Activated CD8-positive, alpha-beta T cell treated with anti-CD3 and anti-CD28 coated beads, Interleukin-2, amount 10 ng/mL, durations not matched to agents 7 days and 5 days (primary cell): ENCODE results near the gene CEP131. TPM values are rescaled to one million over a fixed set of nuclear protein-coding genes. Genes with fewer than 3 reads are reported as not detected.
"Not testable (repeated sequence)": the region's sequence is repeated elsewhere in the genome, so short reads cannot be mapped to it uniquely, and the experiment has no call there.

Experiments
- ATAC-seq: fragments of 150-1000 bp; cut with Tn5 transposase; one replicate; pipeline ENCODE4 v1.10.0; 2021; ENCODE audit warnings: moderate library complexity
- CTCF ChIA-PET: fragments of 350-600 bp; sonication (Branson Sonifier 250); formaldehyde crosslinking; loops from one replicate; lab custom pipeline; 2021; ENCODE audit warnings: antibody characterized with exemption; lab: Charles Lee
- POLR2A ChIA-PET: fragments of 350-600 bp; sonication (Branson Sonifier 250); formaldehyde crosslinking; loops from one replicate; lab custom pipeline; 2021; ENCODE audit warnings: antibody characterized with exemption; lab: Charles Lee
- DNase-seq: peaks from one replicate; pipeline ENCODE4 v3.0.0-alpha.2; 2020
- H3K27ac Mint-ChIP-seq: one replicate; pipeline ENCODE4 v1.8.0; 2021; ENCODE audit warnings: mild to moderate bottlenecking, mixed read lengths
- H3K27me3 Mint-ChIP-seq: one replicate; pipeline ENCODE4 v1.8.0; 2021; ENCODE audit warnings: low read depth, mixed read lengths
- H3K36me3 Mint-ChIP-seq: one replicate; pipeline ENCODE4 v1.8.0; 2021; ENCODE audit warnings: low read depth, mixed read lengths
- H3K4me1 Mint-ChIP-seq: one replicate; pipeline ENCODE4 v1.8.0; 2021; ENCODE audit warnings: low read depth, mixed read lengths
- H3K4me3 Mint-ChIP-seq: one replicate; pipeline ENCODE4 v1.8.0; 2021; ENCODE audit warnings: mild to moderate bottlenecking, mixed read lengths
- H3K9me3 Mint-ChIP-seq: one replicate; pipeline ENCODE4 v1.8.0; 2022; ENCODE audit warnings: mixed read lengths; ENCODE audit not compliant: insufficient read depth
- total RNA-seq, 2 experiments: library from RNA; stranded (reverse); gene quantifications; one replicate each; pipeline ENCODE4 v1.2.3, GENCODE V29; 2021

CEP131 gene
- total RNA-seq, 2 experiments from 2014 or later = 17.9 to 19.0 TPM

- ChIA-PET CTCF (interaction anchor here (1.1 kb wide), 1 partner anchor 10 kb away, joined by 3 read pairs; the partner anchor contains the start of genes NDUFAF8 and TEPSIN), POLR2A (no interaction called here)
- Mint-ChIP-seq H3K9me3 (no peaks in the 10 kb centered on the region), H3K4me1 (peaks cover 10% of the 10 kb centered on the region), H3K36me3 (peaks cover 24% of the 10 kb centered on the region), H3K27me3 (no peaks in the 10 kb centered on the region), H3K4me3 (no peak overlapping the region), H3K27ac (no peak overlapping the region)
- no peak for ATAC-seq
- no peak for DNase-seq
These were observed 6.3 kb upstream of the CEP131 start for GRCh38 chr17:81228834-81229665.

GRCh38 chr17:81228420-81228819, 5.7 kb upstream of the CEP131 start:
- no peak for DNase-seq
- H3K9me3 Mint-ChIP-seq = no peaks in the 10 kb centered on the region
- CTCF ChIA-PET = interaction anchor here (1.1 kb wide), 1 partner anchor 10 kb away, joined by 3 read pairs; the partner anchor contains the start of genes NDUFAF8 and TEPSIN
- ATAC-seq = no peak
- POLR2A ChIA-PET = no interaction called here
- no peak overlapping the region for H3K4me3 Mint-ChIP-seq
- peaks cover 27% of the 10 kb centered on the region for H3K36me3 Mint-ChIP-seq
- H3K4me1 Mint-ChIP-seq = peaks cover 16% of the 10 kb centered on the region
- no peak overlapping the region for H3K27ac Mint-ChIP-seq
- no peaks in the 10 kb centered on the region for H3K27me3 Mint-ChIP-seq

DNA sequence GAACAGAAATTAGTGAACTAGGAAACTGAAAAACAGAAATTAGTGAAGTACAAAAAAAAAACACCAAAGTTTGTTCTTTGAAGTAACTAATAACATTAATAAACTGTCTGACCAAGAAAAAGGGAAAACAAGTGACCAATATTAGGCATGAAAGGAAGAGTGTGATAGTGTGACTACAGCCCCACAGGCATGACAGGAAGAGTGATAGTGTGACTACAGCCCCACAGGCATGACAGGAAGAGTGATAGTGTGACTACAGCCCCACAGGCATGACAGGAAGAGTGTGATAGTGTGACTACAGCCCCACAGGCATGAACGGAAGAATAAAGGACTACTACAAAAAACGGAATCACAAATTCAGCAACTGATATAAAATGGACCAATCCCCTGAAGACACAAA, 4.9 kb upstream of the CEP131 start:
- ATAC-seq, CTCF ChIA-PET, H3K27me3 Mint-ChIP-seq, H3K4me3 Mint-ChIP-seq, POLR2A ChIA-PET, H3K9me3 Mint-ChIP-seq, DNase-seq: not testable (repeated sequence)
- Mint-ChIP-seq H3K27ac (peak overlapping the region; percentile 7), H3K4me1 (peaks cover 18% of the 10 kb centered on the region), H3K36me3 (peaks cover 27% of the 10 kb centered on the region)

DNA sequence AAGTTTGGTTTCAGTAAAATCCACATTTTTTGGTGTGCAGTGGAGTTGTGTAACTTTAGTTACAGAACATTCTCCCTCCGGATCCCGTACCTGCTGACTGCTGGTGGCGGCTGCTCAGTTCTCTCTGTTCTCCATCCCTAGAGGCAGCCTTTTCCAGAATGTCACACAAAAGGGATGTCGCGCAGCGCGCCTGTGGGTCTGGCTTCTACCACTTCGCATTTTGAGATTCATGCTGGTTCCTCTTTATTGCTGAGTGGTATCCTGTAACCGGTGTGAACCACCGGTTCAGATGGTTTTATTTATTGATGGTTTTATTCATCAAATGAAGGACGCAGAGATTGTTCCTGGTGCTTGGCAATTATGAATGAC, 981 bp upstream of the CEP131 start:
- H3K4me3 Mint-ChIP-seq = peak overlapping the region; percentile 72
- H3K36me3 Mint-ChIP-seq = peaks cover 15% of the 10 kb centered on the region
- ATAC-seq (no peak), DNase-seq (no peak)
- no peaks in the 10 kb centered on the region for H3K27me3 Mint-ChIP-seq
- POLR2A ChIA-PET = no interaction called here
- peak overlapping the region; percentile 67 for H3K27ac Mint-ChIP-seq
- H3K9me3 Mint-ChIP-seq = no peaks in the 10 kb centered on the region
- CTCF ChIA-PET = no interaction called here
- peaks cover 28% of the 10 kb centered on the region for H3K4me1 Mint-ChIP-seq

DNA sequence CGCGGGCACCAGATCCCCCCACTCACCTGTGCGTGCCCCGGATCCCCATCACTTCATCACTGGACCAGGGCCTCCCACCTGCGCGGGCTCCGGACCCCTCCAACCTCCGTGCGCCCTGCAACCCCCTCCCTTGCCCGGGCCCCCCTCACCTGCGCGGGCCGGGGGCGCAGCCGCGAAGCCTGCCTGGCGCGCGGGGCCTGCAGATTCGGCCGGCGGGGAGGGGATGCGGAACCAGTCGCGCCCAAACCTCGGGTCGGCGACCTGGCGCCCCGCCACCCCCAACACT, 202 bp downstream of the CEP131 start:
- no peak overlapping the region for H3K27ac Mint-ChIP-seq
- H3K36me3 Mint-ChIP-seq = peaks cover 6% of the 10 kb centered on the region
- POLR2A ChIA-PET = interaction anchor here (1.2 kb wide), 1 partner anchor 16 kb away, joined by 9 read pairs; the partner anchor contains the start of genes NDUFAF8 and TEPSIN
- DNase-seq (no peak), ATAC-seq (no peak)
- no peaks in the 10 kb centered on the region for H3K27me3 Mint-ChIP-seq
- peak overlapping the region; percentile 69 for H3K4me3 Mint-ChIP-seq
- no peaks in the 10 kb centered on the region for H3K9me3 Mint-ChIP-seq
- CTCF ChIA-PET = interaction anchor here (0.7 to 1.1 kb wide), 3 partner anchors 30 to 262 kb away, joined by 3 read pairs; no protein-coding TSS in a partner anchor
- peaks cover 19% of the 10 kb centered on the region for H3K4me1 Mint-ChIP-seq

- Mint-ChIP-seq H3K36me3 (peaks cover 4% of the 10 kb centered on the region), H3K27ac (peak overlapping the region; percentile 11), H3K9me3 (no peaks in the 10 kb centered on the region), H3K27me3 (no peaks in the 10 kb centered on the region), H3K4me3 (peak overlapping the region; percentile 63), H3K4me1 (peaks cover 17% of the 10 kb centered on the region)
- ChIA-PET POLR2A (interaction anchor here (1.2 kb wide), 1 partner anchor 17 kb away, joined by 9 read pairs; the partner anchor contains the start of genes NDUFAF8 and TEPSIN), CTCF (interaction anchor here (0.6 to 1.1 kb wide), 3 partner anchors 114 to 262 kb away, joined by 3 read pairs; no protein-coding TSS in a partner anchor)
- no peak for ATAC-seq
- no peak for DNase-seq
These were observed 734 bp downstream of the CEP131 start for GRCh38 chr17:81221842-81222619.

DNA sequence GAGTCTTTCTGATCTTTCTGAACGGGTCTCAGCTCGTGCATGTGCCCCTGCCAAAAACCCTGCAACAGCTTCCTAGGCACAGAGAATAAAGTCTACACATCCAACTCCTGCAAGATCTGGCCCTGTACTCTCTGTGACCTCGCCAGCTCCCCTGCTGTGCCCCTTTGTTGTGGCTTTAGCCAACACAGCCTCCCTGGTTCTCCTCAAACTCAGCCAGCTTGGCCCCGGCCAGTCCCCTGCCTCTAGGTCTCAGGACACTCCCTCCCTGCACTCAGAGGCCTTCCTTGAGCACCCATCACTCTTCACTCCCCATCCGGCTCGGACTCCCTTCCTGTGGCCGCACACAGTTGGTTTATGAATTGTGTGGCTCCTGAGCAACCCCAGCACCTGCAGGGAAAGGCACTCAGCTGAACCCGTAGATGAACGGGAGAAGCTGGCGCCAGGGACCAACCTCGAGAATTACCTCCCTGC, 1.4 kb downstream of the CEP131 start:
- H3K4me3 Mint-ChIP-seq = peak overlapping the region; percentile 63
- H3K4me1 Mint-ChIP-seq = peaks cover 17% of the 10 kb centered on the region
- H3K9me3 Mint-ChIP-seq = no peaks in the 10 kb centered on the region
- ChIA-PET POLR2A (no interaction called here), CTCF (interaction anchor here (0.6 kb wide), 1 partner anchor 79 kb away, joined by 4 read pairs; no protein-coding TSS in a partner anchor)
- no peaks in the 10 kb centered on the region for H3K27me3 Mint-ChIP-seq
- ATAC-seq (no peak), DNase-seq (no peak)
- H3K36me3 Mint-ChIP-seq = peaks cover 4% of the 10 kb centered on the region
- H3K27ac Mint-ChIP-seq = peak overlapping the region; percentile 11

DNA sequence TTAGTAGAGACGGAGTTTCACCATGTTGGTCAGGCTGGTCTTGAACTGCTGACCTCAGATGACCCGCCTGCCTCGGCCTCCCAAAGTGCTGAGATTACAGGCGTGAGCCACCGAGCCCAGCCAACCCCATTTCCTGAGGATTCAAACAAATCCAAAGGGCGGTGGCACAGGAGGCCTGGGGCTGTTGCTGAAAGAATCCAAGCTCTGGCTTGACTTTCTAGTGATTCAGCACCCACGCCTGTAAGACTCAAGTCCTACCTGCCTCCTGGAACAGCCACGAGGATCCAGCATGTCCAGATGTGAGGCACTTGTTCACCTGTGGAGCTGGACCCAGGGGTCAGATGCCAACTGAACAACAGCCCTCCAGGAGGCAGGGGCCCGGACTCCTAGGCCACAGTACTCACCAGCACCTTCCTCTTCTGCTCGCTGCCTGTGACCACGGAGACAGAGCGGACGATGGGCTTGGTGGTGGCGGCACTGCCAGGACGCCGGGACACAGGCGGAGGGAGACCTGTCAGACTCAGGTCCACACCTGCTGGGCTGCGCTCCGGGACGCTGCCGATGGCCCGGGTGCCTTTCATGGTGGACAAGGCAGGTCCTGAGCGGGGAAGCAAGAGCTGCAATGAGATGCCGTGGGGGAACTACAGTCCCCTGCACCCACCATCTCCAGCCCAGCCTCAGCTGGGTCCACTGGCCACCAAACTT, 3.1 kb downstream of the CEP131 start:
- DNase-seq (no peak), ATAC-seq (no peak)
- ChIA-PET POLR2A (interaction anchor here (1.1 kb wide), 1 partner anchor 12 kb away, joined by 4 read pairs; no protein-coding TSS in a partner anchor), CTCF (no interaction called here)
- H3K27me3 Mint-ChIP-seq = no peaks in the 10 kb centered on the region
- H3K4me1 Mint-ChIP-seq = peaks cover 17% of the 10 kb centered on the region
- H3K27ac Mint-ChIP-seq = no peak overlapping the region
- no peaks in the 10 kb centered on the region for H3K9me3 Mint-ChIP-seq
- peaks cover 4% of the 10 kb centered on the region for H3K36me3 Mint-ChIP-seq
- no peak overlapping the region for H3K4me3 Mint-ChIP-seq

- H3K27me3 Mint-ChIP-seq = no peaks in the 10 kb centered on the region
- POLR2A ChIA-PET = no interaction called here
These were observed 3.8 kb downstream of the CEP131 start for GRCh38 chr17:81218991-81219390.

GRCh38 chr17:81218459-81218858, 4.3 kb downstream of the CEP131 start:
- Mint-ChIP-seq H3K27ac (no peak overlapping the region), H3K36me3 (peaks cover 2% of the 10 kb centered on the region)
- no peak for ATAC-seq

More at GRCh38 chr17:81218991-81219390, 3.8 kb downstream of the CEP131 start:
- no peaks in the 10 kb centered on the region for H3K9me3 Mint-ChIP-seq
- H3K27ac Mint-ChIP-seq = no peak overlapping the region
- H3K4me1 Mint-ChIP-seq = peaks cover 17% of the 10 kb centered on the region
- ATAC-seq (no peak), DNase-seq (no peak)
- no peak overlapping the region for H3K4me3 Mint-ChIP-seq
- peaks cover 4% of the 10 kb centered on the region for H3K36me3 Mint-ChIP-seq
- CTCF ChIA-PET = no interaction called here

GRCh38 chr17:81217491-81217890, 5.3 kb downstream of the CEP131 start:
- no peak overlapping the region for H3K4me3 Mint-ChIP-seq
- no peaks in the 10 kb centered on the region for H3K9me3 Mint-ChIP-seq
- no peak overlapping the region for H3K27ac Mint-ChIP-seq
- ChIA-PET POLR2A (no interaction called here), CTCF (no interaction called here)
- H3K4me1 Mint-ChIP-seq = peaks cover 10% of the 10 kb centered on the region
- H3K36me3 Mint-ChIP-seq = peaks cover 2% of the 10 kb centered on the region
- ATAC-seq (no peak), DNase-seq (no peak)
- no peaks in the 10 kb centered on the region for H3K27me3 Mint-ChIP-seq

More at GRCh38 chr17:81218459-81218858, 4.3 kb downstream of the CEP131 start:
- ChIA-PET POLR2A (no interaction called here), CTCF (no interaction called here)
- no peaks in the 10 kb centered on the region for H3K9me3 Mint-ChIP-seq
- no peak for DNase-seq
- peaks cover 12% of the 10 kb centered on the region for H3K4me1 Mint-ChIP-seq
- no peaks in the 10 kb centered on the region for H3K27me3 Mint-ChIP-seq
- no peak overlapping the region for H3K4me3 Mint-ChIP-seq
